GM21529 (cell line): ENCODE results near the gene PGP.

Experiments used
- ATAC-seq: cut with Tn5 transposase; IDR thresholded peaks from one replicate; pipeline ENCODE4 v1.9.1; 2021; ENCODE audit not compliant: unreplicated experiment

The PGP gene

DNA sequence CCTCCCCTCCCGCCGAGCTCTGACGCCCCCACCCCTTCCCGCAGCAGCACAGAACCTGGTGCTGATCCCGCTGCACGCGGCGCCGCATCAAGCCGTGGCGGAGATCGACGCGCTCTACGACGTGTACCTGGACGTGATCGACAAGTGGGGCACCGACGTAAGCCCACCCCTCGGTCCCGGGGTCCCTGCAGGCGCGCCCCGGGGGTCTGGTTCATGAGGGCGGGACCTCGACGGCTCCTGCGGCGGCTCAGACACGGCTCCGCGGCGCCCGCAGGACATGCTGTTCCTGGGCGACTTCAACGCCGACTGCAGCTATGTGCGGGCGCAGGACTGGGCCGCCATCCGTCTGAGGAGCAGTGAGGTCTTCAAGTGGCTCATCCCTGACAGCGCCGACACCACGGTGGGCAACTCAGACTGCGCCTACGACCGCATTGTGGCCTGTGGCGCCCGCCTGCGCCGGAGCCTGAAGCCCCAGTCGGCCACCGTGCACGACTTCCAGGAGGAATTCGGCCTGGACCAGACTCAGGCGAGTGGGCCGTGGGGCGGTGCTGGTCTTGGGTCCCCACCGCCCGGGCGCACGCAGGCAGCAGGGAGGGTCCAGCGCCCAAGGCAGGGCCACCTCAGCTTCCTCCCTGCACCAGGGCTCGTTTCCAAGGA lies 23.0 kb upstream of the PGP start:
- no peak for ATAC-seq

DNA sequence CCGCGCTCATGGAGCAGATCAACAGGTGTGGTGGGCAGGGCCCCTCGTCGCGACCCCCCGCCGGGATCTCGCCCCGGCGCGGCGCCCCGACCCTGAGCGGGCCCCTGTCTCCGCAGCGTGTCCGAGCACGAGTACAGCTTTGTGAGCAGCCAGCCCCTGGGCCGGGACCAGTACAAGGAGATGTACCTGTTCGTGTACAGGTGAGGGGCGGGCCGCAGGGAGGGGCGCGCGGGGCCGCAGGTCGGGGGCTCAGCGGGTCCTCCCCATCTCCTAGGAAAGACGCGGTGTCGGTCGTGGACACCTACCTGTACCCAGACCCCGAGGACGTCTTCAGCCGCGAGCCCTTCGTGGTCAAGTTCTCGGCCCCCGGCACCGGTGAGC lies 22.5 kb upstream of the PGP start:
- no peak for ATAC-seq

DNA sequence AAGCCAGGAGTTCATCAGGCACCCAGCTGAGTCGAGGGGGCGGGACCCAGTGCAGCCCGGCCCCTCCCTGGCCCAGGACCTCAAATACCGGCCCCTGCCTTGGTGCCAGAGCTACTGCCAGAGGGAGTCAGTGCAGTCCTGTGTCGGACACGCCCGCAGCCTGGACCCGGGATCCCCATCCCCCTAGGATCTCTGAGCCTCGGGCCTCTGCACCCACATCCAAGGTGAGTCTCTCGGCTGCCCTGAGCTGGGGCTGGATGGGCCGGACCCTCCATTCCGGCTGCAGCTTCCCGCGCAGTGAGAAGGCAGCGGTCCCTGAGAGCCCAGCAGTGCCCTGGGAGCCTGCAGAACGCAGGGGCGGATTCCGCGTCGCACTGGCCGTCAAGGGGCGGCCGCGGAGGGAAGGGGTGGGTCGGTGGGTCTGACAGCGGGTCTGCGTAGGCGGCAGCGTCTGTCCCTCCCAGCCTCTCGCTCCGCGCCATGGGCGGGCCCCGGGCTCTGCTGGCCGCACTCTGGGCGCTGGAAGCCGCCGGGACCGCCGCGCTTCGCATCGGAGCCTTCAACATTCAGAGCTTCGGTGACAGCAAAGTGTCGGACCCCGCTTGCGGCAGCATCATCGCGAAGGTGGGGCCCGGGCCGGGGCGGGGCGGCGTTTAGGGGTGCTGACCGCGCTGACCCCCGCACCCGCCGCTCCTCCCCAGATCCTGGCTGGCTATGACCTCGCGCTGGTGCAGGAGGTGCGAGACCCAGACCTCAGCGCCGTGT lies 21.9 kb upstream of the PGP start, which contains the start of gene DNASE1L2:
Gene DNASE1L2 (plus strand): TSS at position 108 of the 765 bp plus-strand sequence. CDS start 373 bp downstream, at position 481.
- ATAC-seq, result no peak

DNA sequence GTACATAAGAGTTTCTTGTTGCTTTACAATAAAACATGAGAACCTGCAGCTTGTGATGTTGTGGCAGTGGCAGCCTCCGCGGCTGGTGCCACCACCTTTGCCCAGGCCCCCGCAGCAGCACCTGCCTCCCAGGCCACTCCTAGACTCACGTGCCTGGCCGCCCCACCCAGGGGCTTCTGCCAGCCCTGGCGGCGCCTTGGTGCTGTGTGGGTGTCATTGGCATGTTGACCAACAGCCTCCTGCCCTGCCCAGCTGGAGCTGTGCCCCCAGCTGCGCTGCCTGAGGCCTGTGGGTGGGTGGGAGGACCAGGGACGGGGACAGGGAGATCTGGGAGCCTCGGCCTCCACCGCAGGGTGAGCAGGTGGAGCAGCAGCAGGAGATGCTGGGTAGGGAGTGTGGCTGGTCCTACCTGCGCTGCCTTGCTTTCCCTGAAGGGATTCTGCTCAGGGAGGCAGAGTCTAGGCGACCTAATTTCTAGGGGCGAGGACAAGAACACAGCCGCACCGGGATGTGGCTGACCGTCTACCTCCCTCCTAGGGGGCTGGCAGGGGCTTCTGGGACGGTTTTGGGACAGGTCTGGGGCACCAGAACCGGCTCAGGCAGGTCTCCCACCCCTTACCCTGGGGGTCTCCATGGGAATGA lies 21.2 kb upstream of the PGP start:
- no peak for ATAC-seq

DNA sequence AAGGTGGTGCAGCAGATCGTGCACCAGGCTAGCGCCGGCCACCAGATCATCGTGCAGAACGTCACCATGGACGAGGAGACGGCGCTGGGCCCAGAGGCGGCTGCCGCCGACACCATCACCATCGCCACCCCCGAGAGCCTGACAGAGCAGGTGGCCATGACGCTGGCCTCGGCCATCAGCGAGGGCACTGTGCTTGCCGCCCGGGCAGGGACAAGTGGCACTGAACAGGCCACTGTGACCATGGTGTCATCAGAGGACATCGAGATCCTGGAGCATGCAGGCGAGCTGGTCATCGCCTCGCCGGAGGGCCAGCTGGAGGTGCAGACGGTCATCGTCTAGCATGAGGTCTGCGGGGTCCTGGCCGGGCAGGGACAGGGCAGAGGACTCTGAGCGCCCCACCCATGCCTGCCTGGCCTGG lies 20.6 kb upstream of the PGP start:
- ATAC-seq, result no peak

DNA sequence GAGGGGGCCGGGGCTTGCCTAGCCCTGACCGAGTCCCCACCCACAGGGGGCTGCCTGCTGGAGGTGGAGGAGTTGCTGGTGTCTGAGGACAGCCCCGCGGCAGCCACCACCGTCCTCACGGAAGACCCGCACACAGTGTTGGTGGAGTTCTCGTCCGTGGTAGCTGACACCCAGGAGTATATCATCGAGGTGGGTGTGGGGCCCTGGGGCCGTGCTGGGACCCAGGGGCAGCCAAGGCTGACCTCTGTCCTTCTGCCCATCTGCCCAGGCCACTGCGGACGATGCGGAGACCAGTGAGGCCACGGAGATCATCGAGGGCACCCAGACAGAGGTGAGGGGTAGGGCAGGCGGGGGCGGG lies 20.2 kb upstream of the PGP start:
- no peak for ATAC-seq

DNA sequence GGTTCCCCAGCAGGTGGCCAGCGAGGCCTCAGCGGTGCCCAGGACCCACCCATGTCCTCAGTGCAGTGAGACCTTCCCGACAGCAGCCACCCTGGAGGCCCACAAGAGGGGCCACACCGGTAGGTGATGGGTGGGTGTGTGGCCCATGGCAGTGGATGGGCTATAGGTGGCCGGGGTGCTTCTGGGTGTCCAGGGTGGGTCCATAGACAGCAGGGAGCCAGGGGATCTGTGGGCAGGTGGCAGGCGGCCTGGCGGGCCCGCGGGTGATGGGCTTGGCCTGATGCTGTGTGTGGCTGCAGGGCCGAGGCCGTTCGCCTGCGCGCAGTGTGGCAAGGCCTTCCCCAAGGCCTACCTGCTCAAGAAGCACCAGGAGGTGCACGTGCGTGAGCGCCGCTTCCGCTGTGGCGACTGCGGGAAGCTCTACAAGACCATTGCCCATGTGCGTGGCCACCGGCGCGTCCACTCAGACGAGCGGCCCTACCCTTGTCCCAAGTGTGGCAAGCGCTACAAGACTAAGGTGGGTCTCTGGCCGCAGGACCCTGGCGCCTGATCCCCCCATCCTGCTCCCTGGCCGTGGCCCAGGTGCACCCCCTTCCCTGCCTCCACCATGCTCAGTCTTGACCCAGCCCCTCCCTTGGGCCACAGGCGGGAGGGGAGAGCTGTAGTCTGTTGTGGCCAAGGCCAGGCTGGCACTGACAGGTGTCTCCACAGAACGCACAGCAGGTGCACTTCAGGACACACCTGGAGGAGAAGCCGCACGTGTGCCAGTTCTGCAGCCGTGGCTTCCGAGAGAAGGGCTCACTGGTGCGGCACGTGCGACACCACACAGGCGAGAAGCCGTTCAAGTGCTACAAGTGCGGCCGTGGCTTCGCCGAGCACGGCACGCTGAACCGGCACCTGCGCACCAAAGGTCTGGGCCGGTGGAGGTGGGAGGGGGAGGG lies 19.5 kb upstream of the PGP start:
- ATAC-seq, result no peak

DNA sequence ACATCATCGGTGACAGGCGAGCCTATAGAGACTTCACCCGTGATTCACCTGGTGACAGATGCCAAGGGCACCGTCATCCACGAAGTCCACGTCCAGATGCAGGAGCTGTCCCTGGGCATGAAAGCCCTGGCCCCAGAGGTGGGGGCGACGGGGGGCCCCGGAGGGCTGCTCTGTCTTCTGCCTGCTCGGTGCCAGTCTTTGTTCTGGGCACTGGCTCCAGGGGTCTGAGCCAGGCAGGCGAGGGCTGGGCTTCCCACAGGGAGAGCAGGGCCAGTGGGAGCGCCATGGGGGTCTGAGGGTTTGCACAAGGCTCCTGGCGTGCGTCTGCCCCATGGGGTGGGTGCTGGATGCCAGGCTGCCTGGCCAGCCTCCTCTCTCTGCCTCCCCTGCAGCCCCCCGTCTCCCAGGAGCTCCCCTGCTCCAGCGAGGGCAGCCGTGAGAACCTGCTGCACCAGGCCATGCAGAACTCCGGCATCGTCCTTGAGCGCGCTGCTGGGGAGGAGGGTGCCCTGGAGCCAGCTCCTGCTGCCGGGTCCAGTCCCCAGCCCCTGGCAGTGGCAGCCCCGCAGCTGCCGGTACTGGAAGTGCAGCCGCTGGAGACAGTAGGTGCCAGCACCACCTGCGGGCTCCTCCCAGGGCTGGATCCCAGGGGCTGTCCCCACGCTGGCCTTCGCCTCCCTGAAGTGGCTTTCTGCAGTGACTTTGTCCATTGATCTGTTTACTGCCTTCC lies 18.6 kb upstream of the PGP start:
- ATAC-seq, result no peak

DNA sequence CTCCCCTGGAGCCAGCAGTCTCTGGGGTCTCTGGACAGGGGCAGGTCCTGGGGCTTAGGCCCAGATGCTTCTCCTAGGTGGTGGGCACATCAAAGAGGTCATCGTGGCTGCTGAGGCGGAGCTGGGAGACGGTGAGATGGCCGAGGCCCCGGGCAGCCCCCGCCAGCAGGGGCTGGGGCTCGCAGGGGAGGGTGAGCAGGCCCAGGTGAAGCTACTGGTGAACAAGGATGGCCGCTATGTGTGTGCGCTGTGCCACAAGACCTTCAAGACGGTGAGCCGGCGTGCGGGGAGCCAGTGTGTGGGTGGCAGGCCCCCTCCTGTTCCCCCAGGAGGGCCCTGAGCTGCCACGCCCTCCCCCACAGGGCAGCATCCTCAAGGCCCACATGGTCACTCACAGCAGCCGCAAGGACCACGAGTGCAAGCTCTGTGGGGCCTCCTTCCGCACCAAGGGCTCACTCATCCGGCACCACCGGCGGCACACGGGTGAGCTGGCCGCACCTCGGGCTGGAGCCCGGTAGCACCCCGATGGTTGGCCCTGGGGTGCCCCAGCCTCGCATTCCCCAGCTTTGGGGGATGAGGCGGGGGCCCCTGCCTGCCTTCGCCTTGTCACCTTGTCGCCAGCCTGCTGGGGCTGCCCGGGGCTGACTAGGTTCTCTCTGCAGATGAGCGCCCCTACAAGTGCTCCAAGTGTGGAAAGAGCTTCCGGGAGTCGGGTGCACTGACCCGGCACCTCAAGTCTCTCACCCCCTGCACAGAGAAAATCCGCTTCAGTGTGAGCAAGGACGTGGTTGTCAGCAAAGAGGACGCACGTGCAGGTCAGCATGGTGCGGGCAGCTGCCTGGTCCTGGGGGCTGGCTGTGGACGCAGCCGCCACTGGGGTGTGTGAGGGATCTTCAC lies 17.7 kb upstream of the PGP start:
- ATAC-seq, result no peak

DNA sequence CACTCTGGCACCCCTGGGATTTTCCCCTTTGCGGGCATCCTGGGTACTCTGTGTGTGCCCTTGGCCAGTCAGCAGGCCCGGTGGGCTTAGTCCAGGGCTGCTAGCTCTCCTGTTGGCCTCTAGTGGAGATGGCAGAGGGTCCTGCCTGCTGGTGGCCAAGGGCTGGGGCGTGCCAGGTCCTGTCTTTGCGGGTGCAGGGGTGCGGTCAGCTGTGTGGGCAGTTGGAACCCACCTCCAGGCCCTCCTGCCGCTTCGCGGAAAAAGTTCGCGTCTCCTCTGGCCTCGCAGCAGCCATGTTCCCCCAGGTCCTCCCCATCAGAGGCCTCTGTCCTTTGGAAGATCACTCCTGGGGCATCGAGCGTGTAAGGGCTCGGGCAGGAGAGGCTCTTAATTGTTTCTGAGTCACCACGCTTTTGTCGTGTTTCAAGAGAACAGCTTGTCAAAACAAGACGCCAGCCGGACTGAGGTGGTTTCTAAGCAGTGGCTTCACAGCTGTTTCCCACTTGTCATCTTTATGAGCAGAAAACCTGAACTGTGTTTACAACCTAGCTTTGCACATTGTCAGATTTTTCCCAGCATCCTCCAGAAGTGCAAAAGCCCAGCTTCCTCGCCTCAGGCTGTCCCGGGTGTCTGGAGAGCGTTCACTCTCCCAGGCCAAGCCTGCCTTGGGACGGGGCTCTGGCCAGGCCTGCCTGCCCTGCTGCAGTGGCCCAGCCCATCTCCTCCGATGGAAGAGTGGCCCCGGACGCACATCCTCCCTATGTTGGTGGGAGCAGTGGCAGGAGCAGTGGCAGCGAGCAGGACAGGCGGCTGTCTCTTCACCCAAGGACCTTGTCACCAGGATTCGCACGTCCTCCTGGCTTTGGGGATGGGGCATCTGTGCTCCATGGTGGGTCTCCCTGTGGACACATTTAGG lies 16.6 kb upstream of the PGP start:
- ATAC-seq, result no peak

DNA sequence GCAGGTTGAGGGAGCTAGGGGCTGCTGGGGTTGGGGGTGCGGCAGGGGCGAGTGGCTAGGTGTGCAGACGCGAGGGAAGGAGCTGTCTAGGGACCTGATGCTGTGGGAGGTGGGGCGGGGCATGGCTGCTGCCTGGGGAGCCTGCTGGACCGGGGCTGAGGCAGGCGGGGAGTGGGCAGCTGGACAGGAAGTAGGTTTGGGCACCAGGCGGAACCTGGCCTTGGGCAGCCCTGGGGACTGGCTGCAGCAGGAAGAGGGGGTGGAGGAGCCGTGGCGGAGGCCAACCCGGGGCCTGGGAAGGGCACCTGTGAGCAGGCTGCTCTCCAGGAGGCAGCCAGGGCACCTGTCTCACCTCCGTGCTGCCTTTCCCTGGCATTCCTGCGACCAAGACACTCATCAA lies 15.7 kb upstream of the PGP start:
- no peak for ATAC-seq

DNA sequence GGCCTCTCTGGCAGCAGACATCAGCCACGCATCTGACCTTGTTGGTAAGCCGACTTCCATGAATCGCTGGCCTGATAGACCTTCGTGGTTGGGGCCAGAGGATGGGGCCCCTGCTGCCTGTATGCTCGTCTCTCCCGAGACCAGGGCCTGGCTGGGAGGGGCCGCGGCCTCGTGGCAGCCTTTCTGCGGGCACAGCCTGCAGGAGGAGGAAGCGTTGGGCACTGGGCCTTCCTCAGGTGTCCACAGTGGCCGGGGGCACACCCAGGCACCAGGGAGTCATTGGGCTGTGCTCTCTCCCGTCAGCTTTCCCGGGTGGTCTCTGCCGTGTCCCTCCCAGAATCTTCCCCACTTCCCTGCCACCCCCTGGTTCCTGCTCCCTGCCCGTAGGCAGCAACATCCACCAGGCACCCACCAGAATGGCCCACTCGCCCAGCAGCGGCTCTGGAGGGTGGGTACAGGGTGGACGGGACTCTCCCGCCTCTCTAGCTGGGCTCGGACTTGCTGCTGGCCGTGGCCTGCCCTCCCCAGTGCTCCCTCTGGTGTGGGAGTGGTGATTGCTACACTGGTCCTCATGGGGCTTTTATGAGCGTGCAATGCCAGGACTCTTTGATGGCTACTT lies 15.1 kb upstream of the PGP start:
- no peak for ATAC-seq

DNA sequence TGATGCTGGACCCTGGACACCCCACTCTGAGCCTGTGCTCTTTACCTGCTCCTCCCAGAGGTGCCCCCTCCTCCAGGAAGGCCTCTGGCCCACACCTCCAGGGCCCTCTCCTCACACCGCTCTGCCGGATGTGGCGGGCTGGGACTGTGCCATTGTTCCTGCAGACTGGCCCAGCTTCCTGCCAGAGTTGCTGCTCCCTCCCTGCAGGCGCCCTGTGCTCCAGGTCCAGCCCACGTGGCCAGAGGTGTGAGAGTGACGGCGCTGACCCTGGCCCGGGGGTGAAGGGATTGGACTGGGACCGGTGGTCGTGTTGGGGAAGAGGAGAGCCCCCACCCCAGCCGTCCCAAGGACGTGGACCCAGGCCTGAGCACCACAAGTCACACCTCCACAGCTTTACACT lies 14.5 kb upstream of the PGP start:
- no peak for ATAC-seq

DNA sequence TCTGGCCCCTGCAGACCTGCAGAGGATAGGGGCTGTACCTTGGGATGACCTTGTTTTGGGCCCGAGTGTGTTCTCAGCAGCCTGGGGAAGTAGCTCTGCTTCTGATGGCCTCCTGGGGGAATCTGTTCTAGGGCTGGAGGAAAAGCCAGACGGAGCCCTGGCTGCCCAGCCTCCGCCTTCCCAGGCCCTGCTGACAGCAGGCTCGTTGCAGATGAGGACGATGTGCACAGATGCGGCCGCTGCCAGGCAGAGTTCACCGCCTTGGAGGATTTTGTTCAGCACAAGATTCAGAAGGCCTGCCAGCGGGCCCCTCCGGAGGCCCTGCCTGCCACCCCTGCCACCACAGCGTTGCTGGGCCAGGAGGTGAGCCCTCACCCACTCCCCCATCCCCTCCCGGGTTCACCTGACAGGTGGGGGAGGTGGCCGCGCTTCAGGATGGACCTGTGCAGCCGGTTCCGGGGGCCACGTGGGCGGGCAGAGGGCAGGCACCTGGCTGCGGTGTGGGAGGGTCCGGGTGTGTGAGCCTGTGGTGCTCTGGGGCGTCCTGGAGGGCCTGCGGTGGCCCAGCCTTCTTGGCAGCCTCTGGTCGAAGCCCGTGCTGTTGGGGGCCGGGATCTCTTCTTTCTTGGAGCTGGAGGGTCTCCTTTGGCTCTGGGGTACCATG lies 13.7 kb upstream of the PGP start:
- no peak for ATAC-seq

DNA sequence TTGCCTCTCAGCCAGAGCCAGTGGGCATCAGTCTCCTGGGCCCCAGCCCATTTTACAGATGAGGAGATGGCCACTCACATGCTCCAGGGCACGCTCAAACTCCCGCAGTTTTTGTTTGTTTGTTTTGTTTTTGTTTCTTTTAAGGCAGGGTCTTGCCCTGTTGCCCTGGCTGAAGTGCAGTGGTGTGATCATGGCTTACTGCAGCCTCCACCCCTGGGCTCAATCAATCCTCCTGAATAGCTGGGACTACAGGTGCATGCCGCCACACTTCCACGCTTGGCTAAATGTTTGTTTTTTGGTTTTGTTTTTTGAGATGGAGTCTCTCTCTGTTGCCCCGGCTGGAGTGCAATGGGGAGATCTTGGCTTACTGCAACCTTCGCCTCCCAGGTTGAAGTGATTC lies 12.3 kb upstream of the PGP start:
- no peak for ATAC-seq

DNA sequence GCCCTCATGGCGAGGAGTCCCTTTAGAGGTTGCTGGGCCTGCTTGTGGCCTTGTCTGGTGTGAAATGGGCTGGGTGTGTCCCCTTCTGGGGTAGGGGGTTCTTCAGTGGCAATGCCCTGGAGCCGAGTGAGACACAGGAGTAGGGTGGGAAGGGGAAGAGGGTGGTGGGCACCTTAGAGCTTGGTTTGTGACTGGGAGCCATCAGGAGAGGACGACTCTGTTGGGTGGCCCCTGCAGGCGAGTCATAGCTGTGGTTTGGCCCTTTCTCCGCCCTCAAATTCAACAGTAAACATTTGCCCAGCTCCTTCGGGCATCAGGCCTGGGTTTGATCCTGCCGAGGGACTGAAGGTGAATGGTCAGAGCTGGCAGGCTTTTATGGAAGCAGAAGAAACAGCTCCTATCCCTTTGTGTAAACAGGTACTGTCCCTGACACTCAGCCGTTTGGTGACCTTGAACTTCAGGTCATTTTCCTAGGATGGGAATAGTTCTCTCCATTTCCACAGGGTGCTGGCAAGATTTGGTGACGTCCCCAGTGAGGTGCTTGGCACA lies 11.7 kb upstream of the PGP start:
- ATAC-seq, result no peak

DNA sequence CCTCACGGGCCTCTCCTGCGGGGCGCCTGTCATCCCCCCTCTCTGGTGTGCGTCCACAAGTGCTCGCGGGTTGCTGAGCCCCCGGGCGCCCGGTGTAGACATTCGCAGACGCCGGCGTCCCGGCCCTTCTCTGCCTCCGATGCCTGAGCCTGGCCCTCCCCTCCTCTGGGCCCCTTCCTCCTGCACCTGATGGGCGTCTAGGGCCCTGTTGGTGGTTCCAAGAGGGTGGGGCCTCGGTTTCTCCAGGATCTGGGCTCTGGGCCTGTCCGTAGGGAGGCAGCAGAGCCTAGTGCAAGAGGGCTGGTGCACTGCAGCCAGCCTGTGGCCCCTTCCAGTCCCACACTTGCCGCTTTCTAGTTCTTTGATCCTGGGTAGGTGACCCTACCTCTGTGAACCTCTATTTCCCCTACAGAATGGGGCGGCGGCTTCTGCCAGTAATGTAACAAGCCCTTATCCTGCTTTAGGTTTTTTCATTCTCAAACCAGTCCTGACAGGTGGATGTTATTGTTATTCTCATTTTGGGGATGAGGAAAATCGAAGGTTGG lies 9.4 kb upstream of the PGP start:
- ATAC-seq, result peak; percentile 19
